ENCODE data around the gene PPP1R15A. TPM values are rescaled to one million over a fixed set of nuclear protein-coding genes. Genes with fewer than 3 reads are reported as not detected.
"Not testable (repeated sequence)": the region's sequence is repeated elsewhere in the genome, so short reads cannot be mapped to it uniquely, and the experiment has no call there.

PPP1R15A gene
- total and polyA plus RNA-seq, 2 experiments from 2014 or later, result 63.8 to 78.9 TPM

- Histone ChIP-seq H3K4me3 (no peak overlapping the region), H3F3A (ENCODE audit: insufficient read depth) (no peaks in the 10 kb centered on the region), H4K20me1 (ENCODE audit: insufficient read depth) (no peaks in the 10 kb centered on the region), H3K79me2 (ENCODE audit: insufficient read depth) (no peaks in the 10 kb centered on the region), H3K9ac (no peak overlapping the region), H3K27me3 (replicated peaks; ENCODE audit: insufficient read depth) (no peaks in the 10 kb centered on the region), H2AFZ (no peak overlapping the region), H3K4me2 (ENCODE audit: unreplicated experiment) (no peak overlapping the region), H3K9me3 (ENCODE audit: low read depth) (no peaks in the 10 kb centered on the region), H3K4me1 (ENCODE audit: insufficient read depth) (no peaks in the 10 kb centered on the region), H3K36me3 (ENCODE audit: low read depth) (peaks cover 12% of the 10 kb centered on the region; the same call in 1 of the 2 replicates), H3K27ac (no peak overlapping the region), H3K9me2 (ENCODE audit: insufficient read depth) (no peaks in the 10 kb centered on the region)
- 83 to 84% methylated on average over 18 of the region's 18 CpGs for WGBS, 2 experiments (ENCODE audit: low coverage in 1 of 2, low lambda C conversion rate in 2 of 2, missing lambda C conversion rate in 2 of 2)
- DNase-seq, result peak; percentile 44
- TF ChIP-seq EZH2phosphoT487 (IDR thresholded peaks at IDR 0.05; ENCODE audit: insufficient read depth, low read depth), result no peak
- no peak for TF ChIP-seq EZH2 (IDR thresholded peaks at IDR 0.05; ENCODE audit: insufficient read depth, poor library complexity, severe bottlenecking)
- in situ Hi-C loops (cut with MboI), result no loop called here
Observed at GRCh38 chr19:48918801-48919247, 46.6 kb downstream of the PPP1R15A start.

GRCh38 chr19:48919271-48919670 is 47.0 kb downstream of the PPP1R15A start:
- H4K20me1 ChIP-seq (ENCODE audit: insufficient read depth); H3K27me3 ChIP-seq (replicated peaks; ENCODE audit: insufficient read depth); H3K4me1 ChIP-seq (ENCODE audit: insufficient read depth); H3K27ac ChIP-seq; in situ Hi-C loops (cut with MboI); H3F3A ChIP-seq (ENCODE audit: insufficient read depth); H3K4me2 ChIP-seq (ENCODE audit: unreplicated experiment); H2AFZ ChIP-seq; H3K9me2 ChIP-seq (ENCODE audit: insufficient read depth); DNase-seq; H3K9ac ChIP-seq; H3K9me3 ChIP-seq (ENCODE audit: low read depth); H3K79me2 ChIP-seq (ENCODE audit: insufficient read depth); H3K4me3 ChIP-seq: not testable (repeated sequence)
- H3K36me3 ChIP-seq (ENCODE audit: low read depth), result peaks cover 12% of the 10 kb centered on the region; the same call in 1 of the 2 replicates
- WGBS, 2 experiments (ENCODE audit: low coverage in 1 of 2, low lambda C conversion rate in 2 of 2, missing lambda C conversion rate in 2 of 2), result 95 to 96% methylated on average over 8 of the region's 8 CpGs

- no peak overlapping the region for H3K4me3 ChIP-seq
- H2AFZ ChIP-seq, result no peak overlapping the region
- in situ Hi-C loops (cut with MboI), result no loop called here
- TF ChIP-seq EZH2 (IDR thresholded peaks at IDR 0.05; ENCODE audit: insufficient read depth, poor library complexity, severe bottlenecking) (no peak), EZH2phosphoT487 (IDR thresholded peaks at IDR 0.05; ENCODE audit: insufficient read depth, low read depth) (no peak)
- H3K4me1 ChIP-seq (ENCODE audit: insufficient read depth), result peaks cover 14% of the 10 kb centered on the region
- no peak overlapping the region for H3K9ac ChIP-seq
- H3K27ac ChIP-seq, result no peak overlapping the region
- 0 out of 2 replicates have a peak, but pooled peaks cover 8% of the 10 kb centered on the region for H3K36me3 ChIP-seq (ENCODE audit: low read depth)
- no peak overlapping the region for H3K4me2 ChIP-seq (ENCODE audit: unreplicated experiment)
- no peaks in the 10 kb centered on the region for H3K79me2 ChIP-seq (ENCODE audit: insufficient read depth)
- H3K27me3 ChIP-seq (replicated peaks; ENCODE audit: insufficient read depth), result no peaks in the 10 kb centered on the region
- peaks cover 15% of the 10 kb centered on the region for H3F3A ChIP-seq (ENCODE audit: insufficient read depth)
- H3K9me3 ChIP-seq (ENCODE audit: low read depth), result no peaks in the 10 kb centered on the region
- WGBS, 2 experiments (ENCODE audit: low coverage in 1 of 2, low lambda C conversion rate in 2 of 2, missing lambda C conversion rate in 2 of 2), result 78 to 81% methylated on average over 10 of the region's 10 CpGs
- no peak for DNase-seq
- H3K9me2 ChIP-seq (ENCODE audit: insufficient read depth), result no peaks in the 10 kb centered on the region
- H4K20me1 ChIP-seq (ENCODE audit: insufficient read depth), result no peaks in the 10 kb centered on the region
Observed at GRCh38 chr19:48920949-48921348, 48.7 kb downstream of the PPP1R15A start.

- H4K20me1 ChIP-seq (ENCODE audit: insufficient read depth), result no peaks in the 10 kb centered on the region
- H3K27ac ChIP-seq, result no peak overlapping the region
- H2AFZ ChIP-seq, result no peak overlapping the region
- no peak overlapping the region for H3K4me2 ChIP-seq (ENCODE audit: unreplicated experiment)
- peaks cover 23% of the 10 kb centered on the region for H3F3A ChIP-seq (ENCODE audit: insufficient read depth)
- no peaks in the 10 kb centered on the region for H3K9me2 ChIP-seq (ENCODE audit: insufficient read depth)
- peaks cover 23% of the 10 kb centered on the region for H3K4me1 ChIP-seq (ENCODE audit: insufficient read depth)
- no peak for DNase-seq
- in situ Hi-C loops (cut with MboI), result no loop called here
- TF ChIP-seq EZH2phosphoT487 (IDR thresholded peaks at IDR 0.05; ENCODE audit: insufficient read depth, low read depth), result no peak
- no peak overlapping the region for H3K9ac ChIP-seq
- 84 to 89% methylated on average over 8 to 12 of the region's 12 CpGs for WGBS, 2 experiments (ENCODE audit: low coverage in 1 of 2, low lambda C conversion rate in 2 of 2, missing lambda C conversion rate in 2 of 2)
- no peaks in the 10 kb centered on the region for H3K27me3 ChIP-seq (replicated peaks; ENCODE audit: insufficient read depth)
- no peaks in the 10 kb centered on the region for H3K79me2 ChIP-seq (ENCODE audit: insufficient read depth)
- 0 out of 2 replicates have a peak, but pooled peaks cover 3% of the 10 kb centered on the region for H3K36me3 ChIP-seq (ENCODE audit: low read depth)
- H3K9me3 ChIP-seq (ENCODE audit: low read depth), result no peaks in the 10 kb centered on the region
- no peak overlapping the region for H3K4me3 ChIP-seq
Observed at GRCh38 chr19:48921721-48922500, 49.7 kb downstream of the PPP1R15A start.

Data from GM23248 (cell line).